NCI-H1930 (cell line): ENCODE measurements around the gene SPANXN1.
"Not testable (repeated sequence)": the region's sequence is repeated elsewhere in the genome, so short reads cannot be mapped to it uniquely, and the experiment has no call there.

Experiments used
- DNase-seq, 2 experiments: peaks; one replicate each; lab custom pipeline; 2025; lab: John Stamatoyannopoulos, UW

The SPANXN1 gene, protein sequence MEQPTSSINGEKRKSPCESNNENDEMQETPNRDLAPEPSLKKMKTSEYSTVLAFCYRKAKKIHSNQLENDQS

GRCh38 chrX:145247203-145247602 lies at the start of gene SPANXN1:
Gene SPANXN1 (plus strand): TSS chrX:145247503. CDS start chrX:145247587, 84 bp downstream.
- not testable (repeated sequence) for DNase-seq

- no peak for DNase-seq
Measured at GRCh38 chrX:145199078-145199477, 48.2 kb upstream of the SPANXN1 start.

GRCh38 chrX:145213504-145213903 lies 33.8 kb upstream of the SPANXN1 start:
- peak in 1 of 2 experiments; percentile 0 for DNase-seq

DNA sequence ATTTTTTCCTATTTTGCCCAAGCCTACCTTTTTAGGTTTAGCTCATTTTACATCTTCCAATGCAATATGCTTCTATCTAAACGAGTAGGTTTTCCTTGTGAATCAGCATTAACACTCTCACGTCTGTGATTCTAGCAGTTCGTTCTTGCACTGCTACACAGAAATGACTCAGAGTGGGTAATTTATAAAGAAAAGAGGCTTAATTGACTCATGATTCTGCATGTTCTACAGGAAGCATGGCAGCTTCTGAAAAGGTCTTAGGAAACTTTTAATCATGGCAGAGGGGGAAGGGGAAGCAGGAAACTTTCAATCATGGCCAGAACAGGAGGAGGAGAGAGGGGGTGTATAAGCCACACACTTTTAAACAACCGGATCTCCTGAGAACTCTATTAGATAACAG lies 44.9 kb downstream of the SPANXN1 start:
- DNase-seq = no peak
